ENCODE results near the gene RAB35. TPM values are rescaled to one million over a fixed set of nuclear protein-coding genes. Genes with fewer than 3 reads are reported as not detected.

Gene RAB35
- total RNA-seq, 1 experiment from 2014 or later, result 52.8 TPM

DNA sequence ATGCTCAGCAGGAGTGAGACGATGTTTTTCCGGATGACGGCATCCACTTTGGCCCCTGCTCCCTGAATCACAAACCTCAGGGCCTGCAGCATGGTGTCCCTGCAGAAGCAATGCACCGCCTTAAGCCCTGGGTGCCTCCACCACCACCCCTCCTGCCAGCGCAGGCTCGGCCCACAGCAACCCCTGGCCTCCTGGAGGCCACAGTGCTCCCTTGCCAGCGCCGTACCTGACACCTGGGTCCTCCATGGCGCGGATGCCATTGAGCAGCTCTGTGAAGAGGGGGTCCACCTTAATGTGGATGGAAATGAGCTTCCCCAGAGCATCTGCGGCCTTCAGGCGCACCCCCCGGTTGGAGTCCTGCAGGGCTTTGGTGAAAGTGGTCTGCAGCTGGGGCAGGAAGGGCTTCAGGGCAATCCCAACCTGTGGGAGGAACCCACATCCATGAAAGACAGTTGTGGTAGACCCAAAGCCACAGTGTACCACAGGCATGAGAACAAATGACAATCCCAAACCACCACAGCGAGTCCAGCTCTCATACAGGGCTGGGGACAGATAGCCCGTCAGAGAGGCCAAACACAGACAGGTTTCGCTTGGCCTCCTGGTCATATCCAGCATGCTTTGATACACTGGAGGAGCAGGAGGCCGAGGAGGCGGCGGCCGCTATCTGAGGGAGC lies 17.9 kb upstream of the RAB35 start:
- CTCF ChIA-PET, result no interaction called here
- no peak for ATAC-seq

GRCh38 chr12:120132863-120133385 lies 16.4 kb upstream of the RAB35 start:
- Histone ChIP-seq H2AFZ (ENCODE audit: low read length) (no peak overlapping the region), H3K79me2 (ENCODE audit: low read length) (no peaks in the 10 kb centered on the region), H3K27ac (ENCODE audit: low read length) (no peak overlapping the region), H3K9me3 (ENCODE audit: low read length) (no peaks in the 10 kb centered on the region), H3K9me2 (replicated peaks; ENCODE audit: low read length) (no peaks in the 10 kb centered on the region), H3F3A (ENCODE audit: low read length, unreplicated experiment) (no peaks in the 10 kb centered on the region), H4K20me1 (ENCODE audit: low read length) (no peaks in the 10 kb centered on the region; the same call in 1 of the 2 replicates), H3K36me3 (ENCODE audit: low read depth, low read length) (peaks cover 93% of the 10 kb centered on the region), H3K9ac (ENCODE audit: low read length) (no peak overlapping the region), H3K4me3 (ENCODE audit: low read length) (no peak overlapping the region), H3K4me2 (ENCODE audit: low read length) (no peak overlapping the region), H3K27me3 (ENCODE audit: low read length) (no peaks in the 10 kb centered on the region), H3K4me1 (ENCODE audit: insufficient read depth, low read length) (peaks cover 11% of the 10 kb centered on the region; the same call in 1 of the 2 replicates)
- DNase-seq, result no peak
- no TSS peak for BruUV-seq (replicated peaks)
- no peak for ATAC-seq
- POLR2A ChIA-PET (ENCODE audit: unreplicated experiment), result no interaction called here
- CTCF ChIA-PET, result no interaction called here
- TF ChIP-seq CTCF (conservative IDR thresholded peaks at IDR 0.05; ENCODE audit: low read depth, low read length) (no peak), EZH2 (IDR thresholded peaks at IDR 0.05; ENCODE audit: low read length, unreplicated experiment) (no peak), EZH2phosphoT487 (IDR thresholded peaks at IDR 0.05; ENCODE audit: borderline replicate concordance, low read length) (no peak)
- intact Hi-C loops (cut with micrococcal nuclease), result no loop called here

More for the DNA sequence above, 17.9 kb upstream of the RAB35 start:
- Histone ChIP-seq H3K9ac (ENCODE audit: low read length) (no peak overlapping the region), H3K36me3 (ENCODE audit: low read depth, low read length) (peaks cover 92% of the 10 kb centered on the region), H4K20me1 (ENCODE audit: low read length) (no peaks in the 10 kb centered on the region; the same call in 1 of the 2 replicates), H3K79me2 (ENCODE audit: low read length) (no peaks in the 10 kb centered on the region), H3K27ac (ENCODE audit: low read length) (no peak overlapping the region), H3K4me1 (ENCODE audit: insufficient read depth, low read length) (peaks cover 11% of the 10 kb centered on the region; the same call in 1 of the 2 replicates), H3K27me3 (ENCODE audit: low read length) (no peaks in the 10 kb centered on the region), H2AFZ (ENCODE audit: low read length) (no peak overlapping the region), H3K9me3 (ENCODE audit: low read length) (no peaks in the 10 kb centered on the region), H3F3A (ENCODE audit: low read length, unreplicated experiment) (no peaks in the 10 kb centered on the region), H3K4me2 (ENCODE audit: low read length) (no peak overlapping the region), H3K9me2 (replicated peaks; ENCODE audit: low read length) (no peaks in the 10 kb centered on the region), H3K4me3 (ENCODE audit: low read length) (no peak overlapping the region)
- DNase-seq, result no peak
- POLR2A ChIA-PET (ENCODE audit: unreplicated experiment), result no interaction called here
- intact Hi-C loops (cut with micrococcal nuclease), result no loop called here
- no TSS peak for BruUV-seq (replicated peaks)
- TF ChIP-seq EZH2phosphoT487 (IDR thresholded peaks at IDR 0.05; ENCODE audit: borderline replicate concordance, low read length) (no peak), EZH2 (IDR thresholded peaks at IDR 0.05; ENCODE audit: low read length, unreplicated experiment) (no peak), CTCF (conservative IDR thresholded peaks at IDR 0.05; ENCODE audit: low read depth, low read length) (no peak)
